HepG2 (cell line): ENCODE results near the gene TMEM98. TPM values are rescaled to one million over a fixed set of nuclear protein-coding genes. Genes with fewer than 3 reads are reported as not detected.

ENCODE experiments used
- BCL6 ChIP-seq: IDR thresholded peaks from 2 replicates; pipeline ENCODE4 v1.6.1; 2016; ENCODE audit warnings: missing genetic modification reagents, missing compliant biosample characterization
- EHMT2 ChIP-seq: fragments of 200-600 bp; sonication (generic); IDR thresholded peaks from 2 replicates; pipeline ENCODE4 v1.7.0; 2017; ENCODE audit warnings: antibody characterized with exemption, low read depth, low read length, borderline replicate concordance
- ESRRA ChIP-seq: sonication (generic); formaldehyde crosslinking; IDR thresholded peaks from 2 replicates; pipeline ENCODE4 v1.5.1; 2020; ENCODE audit warnings: mild to moderate bottlenecking, low read depth, missing genetic modification reagents
- GATAD2A ChIP-seq: IDR thresholded peaks from 2 replicates; pipeline ENCODE4 v1.6.1; 2016
- MZF1 ChIP-seq: sonication (generic); formaldehyde crosslinking; IDR thresholded peaks from 2 replicates; pipeline ENCODE4 v1.8.1; 2023; ENCODE audit warnings: mild to moderate bottlenecking, missing genetic modification reagents, borderline replicate concordance
- NFAT5 ChIP-seq: sonication (generic); formaldehyde crosslinking; IDR thresholded peaks from 2 replicates; pipeline ENCODE4 v1.4.0; 2020; ENCODE audit warnings: missing genetic modification reagents
- NR2C2 ChIP-seq: sonication (generic); formaldehyde crosslinking; IDR thresholded peaks from 2 replicates; pipeline ENCODE4 v1.4.0; 2020; ENCODE audit warnings: missing genetic modification reagents, mild to moderate bottlenecking, moderate library complexity, borderline replicate concordance
- RFXANK ChIP-seq: IDR thresholded peaks from 2 replicates; pipeline ENCODE4 v1.6.1; 2016
- RXRB ChIP-seq: IDR thresholded peaks from 2 replicates; pipeline ENCODE4 v1.6.1; 2016; ENCODE audit warnings: borderline replicate concordance, missing genetic modification reagents, missing compliant biosample characterization
- TBX3 ChIP-seq: fragments of 450-650 bp; IDR thresholded peaks from 2 replicates; pipeline ENCODE4 v1.6.1; 2017; ENCODE audit warnings: antibody characterized with exemption, mild to moderate bottlenecking, inconsistent platforms, borderline replicate concordance
- THAP11 ChIP-seq: IDR thresholded peaks from 2 replicates; pipeline ENCODE4 v1.6.1; 2016; ENCODE audit warnings: missing biosample characterization, missing genetic modification reagents
- THYN1 ChIP-seq: sonication (generic); formaldehyde crosslinking; IDR thresholded peaks from 2 replicates; pipeline ENCODE4 v1.8.1; 2023; ENCODE audit warnings: low read depth, mild to moderate bottlenecking, moderate library complexity, missing genetic modification reagents, borderline replicate concordance
- TP53 ChIP-seq: sonication (generic); formaldehyde crosslinking; conservative IDR thresholded peaks from 2 replicates; pipeline ENCODE4 v1.4.0; 2020; ENCODE audit warnings: missing genetic modification reagents
- ZBTB37 ChIP-seq: sonication (generic); formaldehyde crosslinking; IDR thresholded peaks from 2 replicates; pipeline ENCODE4 v1.4.0; 2020; ENCODE audit warnings: mild to moderate bottlenecking, missing genetic modification reagents
- ZKSCAN1 ChIP-seq: fragments of 150-350 bp; IDR thresholded peaks from 2 replicates; pipeline ENCODE4 v1.6.1; 2014; ENCODE audit warnings: low read length
- ZNF34 ChIP-seq: sonication (generic); formaldehyde crosslinking; IDR thresholded peaks from 2 replicates; pipeline ENCODE4 v1.4.0; 2020; ENCODE audit warnings: mild to moderate bottlenecking, missing genetic modification reagents, borderline replicate concordance
- ZNF460 ChIP-seq: sonication (generic); formaldehyde crosslinking; IDR thresholded peaks from 2 replicates; pipeline ENCODE4 v1.5.1; 2020; ENCODE audit warnings: missing genetic modification reagents, mild to moderate bottlenecking, borderline replicate concordance
- ZNF792 ChIP-seq: IDR thresholded peaks from 2 replicates; pipeline ENCODE4 v1.6.1; 2016
- ZNF878 ChIP-seq: sonication (generic); formaldehyde crosslinking; IDR thresholded peaks from 2 replicates; pipeline ENCODE4 v1.8.1; 2023; ENCODE audit warnings: mild to moderate bottlenecking, missing genetic modification reagents, moderate library complexity
- polyA plus RNA-seq, 8 experiments: library from polyadenylated mRNA; depleted of rRNA in 3 of 8; stranded (reverse) in 7 of 8; unstranded in 1 of 8; fragments of >200 nt; fragmentation: Illumina TruSeq in 4 of 8; extraction: Trizol in 4 of 8; gene quantifications; 2 replicates each; pipeline versions ENCODE4 v1.2.1 to v1.2.3, GENCODE V29; 2011 to 2016; ENCODE audit warnings: low read depth in 4 of 8, missing spikeins in 1 of 8, mixed read lengths in 1 of 8; ENCODE audit not compliant: insufficient read depth in 1 of 8
- total RNA-seq, 5 experiments: library from RNA; depleted of rRNA; stranded (reverse); fragments of >200 nt; fragmentation: Illumina TruSeq; extraction: Trizol; gene quantifications; 2 replicates each; pipeline ENCODE4 v1.2.3, GENCODE V29; 2016; ENCODE audit warnings: low read depth in 1 of 5
- TF ChIP-seq, protein P1 (sequence below): sonication (generic); formaldehyde crosslinking; IDR thresholded peaks from 2 replicates; pipeline ENCODE4 v1.4.0; 2020; ENCODE audit warnings: missing genetic modification reagents, borderline replicate concordance

TMEM98 gene
- total and polyA plus RNA-seq, 2 of the 13 experiments (the other 11 are each of a cell fraction or from before 2014, with no cell fraction given), result 103 to 175 TPM

DNA sequence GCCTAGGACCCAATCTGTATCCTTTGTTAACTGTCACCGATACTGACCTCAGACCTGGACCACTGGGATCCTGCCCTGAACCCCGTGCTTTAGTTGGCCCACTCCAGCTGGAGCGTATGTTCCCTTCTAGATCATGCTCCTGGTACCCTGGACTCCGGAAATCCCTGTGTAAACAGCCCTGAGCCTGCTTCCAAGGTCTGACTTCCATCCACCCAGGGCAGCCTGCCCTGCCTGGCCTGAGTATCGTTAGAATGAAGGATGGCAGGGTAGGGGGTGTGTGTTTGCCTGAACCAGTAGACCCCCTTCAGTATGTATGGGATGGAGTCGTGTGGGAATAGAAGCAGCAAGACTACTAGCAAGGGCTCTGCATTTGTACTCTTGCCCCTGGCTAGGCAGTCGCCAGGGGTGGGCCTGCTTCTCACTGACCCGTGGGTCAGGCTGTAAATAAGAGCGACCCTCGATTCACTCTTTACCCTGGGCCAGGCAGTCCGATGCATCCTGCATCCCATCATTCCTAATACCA lies 691 bp upstream of the TMEM98 start (continued):
- TF ChIP-seq ZBTB37 (CRISPR knock-in tag), result no peak
- TF ChIP-seq MZF1, result no peak
- TF ChIP-seq NR2C2 (CRISPR knock-in tag), result no peak
- TF ChIP-seq RFXANK (CRISPR knock-in tag), result no peak
- TF ChIP-seq EHMT2, result no peak
- no peak for TF ChIP-seq TP53 (CRISPR knock-in tag)
- TF ChIP-seq ZNF878, result 0 out of 2 replicates have a peak, but pooled peaks have one; percentile 54
- TF ChIP-seq THYN1 (CRISPR knock-in tag), result no peak
- peak; percentile 72; the same call in 1 of the 2 replicates for TF ChIP-seq GATAD2A (CRISPR knock-in tag)
- TF ChIP-seq BCL6 (CRISPR knock-in tag), result peak; percentile 38; the same call in 1 of the 2 replicates
- no peak for TF ChIP-seq TBX3
- TF ChIP-seq ZNF34 (CRISPR knock-in tag), result no peak
- TF ChIP-seq, protein P1, sequence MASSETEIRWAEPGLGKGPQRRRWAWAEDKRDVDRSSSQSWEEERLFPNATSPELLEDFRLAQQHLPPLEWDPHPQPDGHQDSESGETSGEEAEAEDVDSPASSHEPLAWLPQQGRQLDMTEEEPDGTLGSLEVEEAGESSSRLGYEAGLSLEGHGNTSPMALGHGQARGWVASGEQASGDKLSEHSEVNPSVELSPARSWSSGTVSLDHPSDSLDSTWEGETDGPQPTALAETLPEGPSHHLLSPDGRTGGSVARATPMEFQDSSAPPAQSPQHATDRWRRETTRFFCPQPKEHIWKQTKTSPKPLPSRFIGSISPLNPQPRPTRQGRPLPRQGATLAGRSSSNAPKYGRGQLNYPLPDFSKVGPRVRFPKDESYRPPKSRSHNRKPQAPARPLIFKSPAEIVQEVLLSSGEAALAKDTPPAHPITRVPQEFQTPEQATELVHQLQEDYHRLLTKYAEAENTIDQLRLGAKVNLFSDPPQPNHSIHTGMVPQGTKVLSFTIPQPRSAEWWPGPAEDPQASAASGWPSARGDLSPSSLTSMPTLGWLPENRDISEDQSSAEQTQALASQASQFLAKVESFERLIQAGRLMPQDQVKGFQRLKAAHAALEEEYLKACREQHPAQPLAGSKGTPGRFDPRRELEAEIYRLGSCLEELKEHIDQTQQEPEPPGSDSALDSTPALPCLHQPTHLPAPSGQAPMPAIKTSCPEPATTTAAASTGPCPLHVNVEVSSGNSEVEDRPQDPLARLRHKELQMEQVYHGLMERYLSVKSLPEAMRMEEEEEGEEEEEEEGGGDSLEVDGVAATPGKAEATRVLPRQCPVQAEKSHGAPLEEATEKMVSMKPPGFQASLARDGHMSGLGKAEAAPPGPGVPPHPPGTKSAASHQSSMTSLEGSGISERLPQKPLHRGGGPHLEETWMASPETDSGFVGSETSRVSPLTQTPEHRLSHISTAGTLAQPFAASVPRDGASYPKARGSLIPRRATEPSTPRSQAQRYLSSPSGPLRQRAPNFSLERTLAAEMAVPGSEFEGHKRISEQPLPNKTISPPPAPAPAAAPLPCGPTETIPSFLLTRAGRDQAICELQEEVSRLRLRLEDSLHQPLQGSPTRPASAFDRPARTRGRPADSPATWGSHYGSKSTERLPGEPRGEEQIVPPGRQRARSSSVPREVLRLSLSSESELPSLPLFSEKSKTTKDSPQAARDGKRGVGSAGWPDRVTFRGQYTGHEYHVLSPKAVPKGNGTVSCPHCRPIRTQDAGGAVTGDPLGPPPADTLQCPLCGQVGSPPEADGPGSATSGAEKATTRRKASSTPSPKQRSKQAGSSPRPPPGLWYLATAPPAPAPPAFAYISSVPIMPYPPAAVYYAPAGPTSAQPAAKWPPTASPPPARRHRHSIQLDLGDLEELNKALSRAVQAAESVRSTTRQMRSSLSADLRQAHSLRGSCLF (CRISPR knock-in tag), result no peak
- no peak for TF ChIP-seq ZNF460 (CRISPR knock-in tag)
- TF ChIP-seq ZNF792 (CRISPR knock-in tag), result no peak
- TF ChIP-seq THAP11, result peak; percentile 39; the same call in 1 of the 2 replicates
- no peak for TF ChIP-seq ZKSCAN1
- peak; percentile 62; the same call in 1 of the 2 replicates for TF ChIP-seq RXRB (CRISPR knock-in tag)
- TF ChIP-seq NFAT5 (CRISPR knock-in tag), result no peak
- TF ChIP-seq ESRRA (CRISPR knock-in tag), result peak; percentile 70; the same call in 1 of the 2 replicates
